ENCODE results near the gene GABBR2. TPM values are rescaled to one million over a fixed set of nuclear protein-coding genes. Genes with fewer than 3 reads are reported as not detected.

Gene GABBR2
- total RNA-seq, 1 donor from 2014 or later, result not detected

GRCh38 chr9:98727428-98727827 is 18.7 kb upstream of the GABBR2 start:
- H3K4me3 ChIP-seq (ENCODE audit: low read depth, low read length), result no peak overlapping the region
- TF ChIP-seq CTCF (IDR thresholded peaks at IDR 0.05; ENCODE audit: insufficient read depth, low read length, severe bottlenecking), result no peak
- FAIRE-seq, result no peak
- DNase-seq (ENCODE audit: low read depth), result no peak
- H3K27me3 ChIP-seq (ENCODE audit: control insufficient read depth, insufficient read depth, low read length), result peaks cover 1% of the 10 kb centered on the region
- no peaks in the 10 kb centered on the region for H3K36me3 ChIP-seq (ENCODE audit: control insufficient read depth, insufficient read depth, low read length)

DNA sequence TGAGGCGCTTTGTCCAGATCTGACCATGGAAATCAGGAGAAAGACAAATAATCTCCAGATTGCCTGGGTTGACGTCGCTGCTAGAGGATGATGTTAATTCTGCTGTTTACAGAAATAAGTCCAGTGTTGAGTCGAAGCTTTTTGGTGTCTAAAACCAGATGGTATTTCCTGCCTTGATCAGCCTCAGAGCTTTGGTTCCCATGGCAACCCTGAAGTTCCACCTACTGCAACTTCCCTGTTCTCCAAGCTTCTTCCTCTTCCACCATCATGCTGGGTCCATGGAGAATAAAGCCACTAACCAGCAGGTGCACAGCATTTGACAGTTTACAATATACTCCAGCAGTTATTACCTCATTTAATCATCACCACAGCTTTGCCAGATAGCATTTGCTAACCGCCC is 18.0 kb upstream of the GABBR2 start:
- DNase-seq (ENCODE audit: low read depth) (no peak), FAIRE-seq (no peak)
- Histone ChIP-seq H3K36me3 (ENCODE audit: control insufficient read depth, insufficient read depth, low read length) (no peaks in the 10 kb centered on the region), H3K27me3 (ENCODE audit: control insufficient read depth, insufficient read depth, low read length) (peaks cover 1% of the 10 kb centered on the region), H3K4me3 (ENCODE audit: low read depth, low read length) (no peak overlapping the region)
- TF ChIP-seq CTCF (IDR thresholded peaks at IDR 0.05; ENCODE audit: insufficient read depth, low read length, severe bottlenecking), result no peak

GRCh38 chr9:98724810-98725530 is 16.2 kb upstream of the GABBR2 start:
- FAIRE-seq (no peak), DNase-seq (ENCODE audit: low read depth) (no peak)
- no peak for TF ChIP-seq CTCF (IDR thresholded peaks at IDR 0.05; ENCODE audit: insufficient read depth, low read length, severe bottlenecking)
- H3K4me3 ChIP-seq (ENCODE audit: low read depth, low read length), result no peak overlapping the region
- H3K27me3 ChIP-seq (ENCODE audit: control insufficient read depth, insufficient read depth, low read length), result peaks cover 1% of the 10 kb centered on the region
- H3K36me3 ChIP-seq (ENCODE audit: control insufficient read depth, insufficient read depth, low read length), result no peaks in the 10 kb centered on the region

DNA sequence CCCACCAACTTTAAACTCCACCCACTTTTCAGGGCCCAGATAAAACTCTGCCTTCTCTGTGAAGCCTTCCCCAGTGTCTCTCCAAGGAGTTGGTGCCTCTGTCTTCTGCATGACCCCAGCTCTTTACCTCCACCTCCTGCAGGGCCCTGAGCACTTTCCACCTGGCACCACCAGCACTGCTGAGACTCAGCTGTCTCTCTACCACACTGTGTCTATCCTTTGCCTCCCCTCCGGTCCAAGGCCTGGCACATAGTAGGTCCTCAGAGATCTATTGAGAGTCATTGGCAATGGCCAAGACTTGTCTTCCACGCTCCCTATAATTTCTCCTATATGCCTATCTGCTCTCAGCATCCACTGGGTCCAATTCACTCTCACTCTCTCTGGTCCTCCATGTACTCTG is 12.9 kb upstream of the GABBR2 start:
- Histone ChIP-seq H3K36me3 (ENCODE audit: control insufficient read depth, insufficient read depth, low read length) (no peaks in the 10 kb centered on the region), H3K4me3 (ENCODE audit: low read depth, low read length) (no peak overlapping the region), H3K27me3 (ENCODE audit: control insufficient read depth, insufficient read depth, low read length) (peaks cover 1% of the 10 kb centered on the region)
- no peak for DNase-seq (ENCODE audit: low read depth)
- TF ChIP-seq CTCF (IDR thresholded peaks at IDR 0.05; ENCODE audit: insufficient read depth, low read length, severe bottlenecking), result no peak
- FAIRE-seq, result no peak

GRCh38 chr9:98720402-98720801 is 11.7 kb upstream of the GABBR2 start:
- H3K4me3 ChIP-seq (ENCODE audit: low read depth, low read length), result no peak overlapping the region
- H3K36me3 ChIP-seq (ENCODE audit: control insufficient read depth, insufficient read depth, low read length), result no peaks in the 10 kb centered on the region
- no peak for DNase-seq (ENCODE audit: low read depth)
- H3K27me3 ChIP-seq (ENCODE audit: control insufficient read depth, insufficient read depth, low read length), result no peaks in the 10 kb centered on the region
- no peak for TF ChIP-seq CTCF (IDR thresholded peaks at IDR 0.05; ENCODE audit: insufficient read depth, low read length, severe bottlenecking)
- no peak for FAIRE-seq

- Histone ChIP-seq H3K27me3 (ENCODE audit: control insufficient read depth, insufficient read depth, low read length) (peaks cover 2% of the 10 kb centered on the region), H3K4me3 (ENCODE audit: low read depth, low read length) (no peak overlapping the region), H3K36me3 (ENCODE audit: control insufficient read depth, insufficient read depth, low read length) (no peaks in the 10 kb centered on the region)
- DNase-seq (ENCODE audit: low read depth), result no peak
- no peak for TF ChIP-seq CTCF (IDR thresholded peaks at IDR 0.05; ENCODE audit: insufficient read depth, low read length, severe bottlenecking)
- peak; percentile 32 for FAIRE-seq
Measured at GRCh38 chr9:98719055-98719454, 10.3 kb upstream of the GABBR2 start.

All from bronchial epithelial cell (primary cell).